Measurements from ENCODE around the gene MYH1. TPM values are rescaled to one million over a fixed set of nuclear protein-coding genes. Genes with fewer than 3 reads are reported as not detected.

The MYH1 gene
- total and polyA plus RNA-seq, 10 of the 15 experiments (the other 5 are each of a cell fraction or from before 2014, with no cell fraction given): 0.01 TPM; not detected in 9

DNA sequence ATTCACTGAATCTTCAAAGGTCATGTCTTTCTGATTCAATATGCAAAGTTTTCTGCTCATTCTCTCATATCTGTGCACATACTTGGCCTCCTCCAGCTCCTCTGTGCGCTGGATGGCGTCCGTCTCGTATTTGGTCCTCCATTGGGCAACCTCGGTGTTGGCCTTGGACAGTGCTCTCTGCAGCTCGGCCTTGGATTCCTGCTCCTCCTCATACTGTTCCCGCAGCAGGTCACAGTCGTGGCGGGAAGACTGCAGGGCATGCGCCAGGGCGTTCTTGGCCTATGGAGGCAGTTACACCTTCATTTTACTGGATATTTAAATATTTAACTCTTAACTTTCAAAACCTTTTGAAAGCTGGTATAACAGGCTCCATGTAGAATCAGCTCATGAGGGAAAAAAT, 8.2 kb upstream of the MYH1 start:
- POLR2A ChIA-PET: no interaction called here
- no peaks in the 10 kb centered on the region; a peak in 1 of 4 replicates for H3K27me3 ChIP-seq (replicated peaks in 1 of 2; ENCODE audit: control insufficient read depth in 2 of 2, insufficient read depth in 2 of 2, low read length in 1 of 2)
- no peaks in the 10 kb centered on the region for H4K20me1 ChIP-seq (ENCODE audit: control insufficient read depth, insufficient read depth)
- H2AFZ ChIP-seq (ENCODE audit: control insufficient read depth, low read depth, low read length): no peak overlapping the region
- ATAC-seq (no peak), DNase-seq (ENCODE audit: low read depth, low spot score) (no peak), FAIRE-seq (no peak)
- RAD21 ChIA-PET (ENCODE audit: unreplicated experiment): no interaction called here
- H3K36me3 ChIP-seq (ENCODE audit: control insufficient read depth in 2 of 2, insufficient read depth in 2 of 2, low read length in 1 of 2): no peaks in the 10 kb centered on the region
- no peak overlapping the region for H3K4me3 ChIP-seq
- SMC1A ChIA-PET (ENCODE audit: uncharacterized antibody, unreplicated experiment): no interaction called here
- CTCF ChIA-PET: no interaction called here
- H3K4me1 ChIP-seq (ENCODE audit: control insufficient read depth, insufficient read depth, low read length): no peaks in the 10 kb centered on the region
- no peaks in the 10 kb centered on the region for H3K9me3 ChIP-seq (replicated peaks; ENCODE audit: control insufficient read depth, insufficient read depth, low read length)
- no peak overlapping the region for H3K9ac ChIP-seq (ENCODE audit: control insufficient read depth, insufficient read depth, low read length)
- H3K79me2 ChIP-seq (ENCODE audit: control insufficient read depth, insufficient read depth, low read length): no peaks in the 10 kb centered on the region
- in situ Hi-C loops (cut with MboI): no loop called here
- H3K27ac ChIP-seq (ENCODE audit: control insufficient read depth, insufficient read depth): no peak overlapping the region
- no TSS peak for BruUV-seq (replicated peaks)
- intact Hi-C loops (cut with micrococcal nuclease; ENCODE audit: unreplicated experiment): no loop called here
- 32% methylated on average over 11 of the region's 11 CpGs for WGBS (ENCODE audit: insufficient coverage, insufficient replicate concordance, low lambda C conversion rate, missing lambda C conversion rate)
- no peak overlapping the region for H3K4me2 ChIP-seq (ENCODE audit: control insufficient read depth, insufficient read depth)
- TF ChIP-seq ESRRA (IDR thresholded peaks at IDR 0.05; ENCODE audit: low read length) (no peak), CBX3 (IDR thresholded peaks at IDR 0.05; ENCODE audit: borderline replicate concordance, low read depth) (no peak), IKZF2 (IDR thresholded peaks at IDR 0.05) (no peak), TAF1 (IDR thresholded peaks at IDR 0.05; ENCODE audit: borderline replicate concordance, low read depth, low read length) (no peak), NFYA (IDR thresholded peaks at IDR 0.05; ENCODE audit: borderline replicate concordance, low read depth, low read length) (no peak), JUND (IDR thresholded peaks at IDR 0.05; ENCODE audit: low read depth, low read length) (no peak), ZNF217 (IDR thresholded peaks at IDR 0.05) (no peak), RFX5 (IDR thresholded peaks at IDR 0.05; ENCODE audit: low read depth, low read length) (no peak), BHLHE40 (IDR thresholded peaks at IDR 0.05; ENCODE audit: borderline replicate concordance in 1 of 2, low read depth in 2 of 2, low read length in 1 of 2) (no peak), BCL11A (IDR thresholded peaks at IDR 0.05; ENCODE audit: low read depth, low read length) (no peak), PML (IDR thresholded peaks at IDR 0.05; ENCODE audit: low read length) (no peak), ZNF207 (IDR thresholded peaks at IDR 0.05; ENCODE audit: borderline replicate concordance) (no peak), MEF2B (IDR thresholded peaks at IDR 0.05; ENCODE audit: partially characterized antibody, poor library complexity, severe bottlenecking) (no peak), RAD51 (IDR thresholded peaks at IDR 0.05) (no peak), TBL1XR1 (IDR thresholded peaks at IDR 0.05; ENCODE audit: low read depth, low read length) (no peak)
- TF ChIP-seq, protein P1, sequence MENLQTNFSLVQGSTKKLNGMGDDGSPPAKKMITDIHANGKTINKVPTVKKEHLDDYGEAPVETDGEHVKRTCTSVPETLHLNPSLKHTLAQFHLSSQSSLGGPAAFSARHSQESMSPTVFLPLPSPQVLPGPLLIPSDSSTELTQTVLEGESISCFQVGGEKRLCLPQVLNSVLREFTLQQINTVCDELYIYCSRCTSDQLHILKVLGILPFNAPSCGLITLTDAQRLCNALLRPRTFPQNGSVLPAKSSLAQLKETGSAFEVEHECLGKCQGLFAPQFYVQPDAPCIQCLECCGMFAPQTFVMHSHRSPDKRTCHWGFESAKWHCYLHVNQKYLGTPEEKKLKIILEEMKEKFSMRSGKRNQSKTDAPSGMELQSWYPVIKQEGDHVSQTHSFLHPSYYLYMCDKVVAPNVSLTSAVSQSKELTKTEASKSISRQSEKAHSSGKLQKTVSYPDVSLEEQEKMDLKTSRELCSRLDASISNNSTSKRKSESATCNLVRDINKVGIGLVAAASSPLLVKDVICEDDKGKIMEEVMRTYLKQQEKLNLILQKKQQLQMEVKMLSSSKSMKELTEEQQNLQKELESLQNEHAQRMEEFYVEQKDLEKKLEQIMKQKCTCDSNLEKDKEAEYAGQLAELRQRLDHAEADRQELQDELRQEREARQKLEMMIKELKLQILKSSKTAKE (IDR thresholded peaks at IDR 0.05; ENCODE audit: low read depth, poor library complexity, severe bottlenecking): no peak
- TF ChIP-seq, protein P2, sequence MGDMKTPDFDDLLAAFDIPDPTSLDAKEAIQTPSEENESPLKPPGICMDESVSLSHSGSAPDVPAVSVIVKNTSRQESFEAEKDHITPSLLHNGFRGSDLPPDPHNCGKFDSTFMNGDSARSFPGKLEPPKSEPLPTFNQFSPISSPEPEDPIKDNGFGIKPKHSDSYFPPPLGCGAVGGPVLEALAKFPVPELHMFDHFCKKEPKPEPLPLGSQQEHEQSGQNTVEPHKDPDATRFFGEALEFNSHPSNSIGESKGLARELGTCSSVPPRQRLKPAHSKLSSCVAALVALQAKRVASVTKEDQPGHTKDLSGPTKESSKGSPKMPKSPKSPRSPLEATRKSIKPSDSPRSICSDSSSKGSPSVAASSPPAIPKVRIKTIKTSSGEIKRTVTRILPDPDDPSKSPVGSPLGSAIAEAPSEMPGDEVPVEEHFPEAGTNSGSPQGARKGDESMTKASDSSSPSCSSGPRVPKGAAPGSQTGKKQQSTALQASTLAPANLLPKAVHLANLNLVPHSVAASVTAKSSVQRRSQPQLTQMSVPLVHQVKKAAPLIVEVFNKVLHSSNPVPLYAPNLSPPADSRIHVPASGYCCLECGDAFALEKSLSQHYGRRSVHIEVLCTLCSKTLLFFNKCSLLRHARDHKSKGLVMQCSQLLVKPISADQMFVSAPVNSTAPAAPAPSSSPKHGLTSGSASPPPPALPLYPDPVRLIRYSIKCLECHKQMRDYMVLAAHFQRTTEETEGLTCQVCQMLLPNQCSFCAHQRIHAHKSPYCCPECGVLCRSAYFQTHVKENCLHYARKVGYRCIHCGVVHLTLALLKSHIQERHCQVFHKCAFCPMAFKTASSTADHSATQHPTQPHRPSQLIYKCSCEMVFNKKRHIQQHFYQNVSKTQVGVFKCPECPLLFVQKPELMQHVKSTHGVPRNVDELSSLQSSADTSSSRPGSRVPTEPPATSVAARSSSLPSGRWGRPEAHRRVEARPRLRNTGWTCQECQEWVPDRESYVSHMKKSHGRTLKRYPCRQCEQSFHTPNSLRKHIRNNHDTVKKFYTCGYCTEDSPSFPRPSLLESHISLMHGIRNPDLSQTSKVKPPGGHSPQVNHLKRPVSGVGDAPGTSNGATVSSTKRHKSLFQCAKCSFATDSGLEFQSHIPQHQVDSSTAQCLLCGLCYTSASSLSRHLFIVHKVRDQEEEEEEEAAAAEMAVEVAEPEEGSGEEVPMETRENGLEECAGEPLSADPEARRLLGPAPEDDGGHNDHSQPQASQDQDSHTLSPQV (IDR thresholded peaks at IDR 0.05): no peak
- TF ChIP-seq, protein P3, sequence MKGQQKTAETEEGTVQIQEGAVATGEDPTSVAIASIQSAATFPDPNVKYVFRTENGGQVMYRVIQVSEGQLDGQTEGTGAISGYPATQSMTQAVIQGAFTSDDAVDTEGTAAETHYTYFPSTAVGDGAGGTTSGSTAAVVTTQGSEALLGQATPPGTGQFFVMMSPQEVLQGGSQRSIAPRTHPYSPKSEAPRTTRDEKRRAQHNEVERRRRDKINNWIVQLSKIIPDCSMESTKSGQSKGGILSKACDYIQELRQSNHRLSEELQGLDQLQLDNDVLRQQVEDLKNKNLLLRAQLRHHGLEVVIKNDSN (IDR thresholded peaks at IDR 0.05; ENCODE audit: borderline replicate concordance, extremely low read length, insufficient read depth, low read depth, low read length): no peak
